ENCODE measurements around the gene SAA4.
"Not testable (repeated sequence)": the region's sequence is repeated elsewhere in the genome, so short reads cannot be mapped to it uniquely, and the experiment has no call there.

Gene SAA4

DNA sequence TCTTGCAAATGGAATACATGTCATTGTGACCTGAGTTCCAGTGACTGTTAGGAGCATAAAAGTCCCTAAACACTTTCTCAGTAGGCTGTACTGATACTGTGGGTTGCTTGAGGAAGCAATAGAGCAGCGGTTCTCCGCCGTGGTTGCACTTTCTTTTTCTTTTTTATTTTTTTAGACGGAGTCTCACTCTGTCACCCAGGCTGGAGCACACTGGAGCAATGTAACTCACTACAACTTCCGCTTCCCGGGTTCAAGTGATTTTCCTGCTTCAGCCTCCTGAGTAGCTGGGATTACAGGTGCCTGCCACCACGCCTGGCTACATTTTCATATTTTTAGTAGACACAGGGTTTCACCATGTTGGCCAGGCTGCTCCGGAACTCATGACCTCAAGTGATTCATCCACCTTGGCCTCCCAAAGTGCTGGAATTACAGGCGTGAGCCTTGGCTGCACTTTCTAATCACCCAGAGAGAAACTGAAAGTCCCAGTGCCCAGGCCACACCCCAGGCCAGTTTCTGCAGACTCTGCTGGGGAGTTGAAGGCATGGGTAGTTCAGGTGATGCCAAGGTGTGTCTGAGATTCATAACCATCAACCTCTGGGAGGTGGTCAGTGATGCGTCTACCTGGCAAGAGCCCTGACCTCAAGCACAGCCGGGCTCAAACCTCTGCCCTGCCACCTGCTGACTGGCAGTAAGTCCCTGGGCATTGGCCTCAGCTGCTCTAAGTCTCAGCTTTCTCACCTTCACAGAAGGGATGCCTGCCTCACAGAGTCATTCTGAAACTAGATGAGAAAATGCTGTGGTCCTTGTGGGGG is 10.0 kb upstream of the SAA4 start:
- DNase-seq, result peak in 2 of 5 experiments; percentile 23 to 84

GRCh38 chr11:18245396-18245795 is 8.8 kb upstream of the SAA4 start:
- no peak for DNase-seq

DNA sequence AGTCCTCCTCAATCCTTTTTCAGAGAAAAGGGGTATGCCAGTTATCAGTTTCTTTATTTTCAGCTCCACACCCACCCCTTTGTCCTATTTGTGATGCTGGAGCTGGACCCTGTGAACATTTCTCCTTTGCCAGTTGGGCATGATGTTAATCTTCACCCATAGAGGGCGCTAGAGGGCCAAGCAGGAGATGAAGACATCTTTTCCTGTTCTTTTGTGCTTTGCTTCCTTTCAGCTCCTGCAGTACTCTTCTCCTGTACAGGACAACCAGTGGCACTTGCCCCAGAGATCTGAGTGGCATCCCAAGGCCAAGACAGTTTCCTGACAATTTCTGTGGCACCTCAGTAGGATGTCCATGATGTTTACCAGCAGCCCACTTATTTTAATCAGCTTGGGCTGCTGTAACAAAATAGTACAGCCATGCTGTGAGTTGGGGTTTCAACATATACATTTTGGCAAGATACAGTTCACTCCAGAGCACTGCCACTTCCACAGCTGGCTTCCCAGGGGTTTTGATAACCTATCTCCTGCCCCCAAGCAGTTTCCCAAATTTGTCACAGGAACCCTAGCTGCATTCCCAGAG is 7.3 kb upstream of the SAA4 start:
- DNase-seq, result peak in 4 of 5 experiments; percentile 27 to 82 (median 40)

DNA sequence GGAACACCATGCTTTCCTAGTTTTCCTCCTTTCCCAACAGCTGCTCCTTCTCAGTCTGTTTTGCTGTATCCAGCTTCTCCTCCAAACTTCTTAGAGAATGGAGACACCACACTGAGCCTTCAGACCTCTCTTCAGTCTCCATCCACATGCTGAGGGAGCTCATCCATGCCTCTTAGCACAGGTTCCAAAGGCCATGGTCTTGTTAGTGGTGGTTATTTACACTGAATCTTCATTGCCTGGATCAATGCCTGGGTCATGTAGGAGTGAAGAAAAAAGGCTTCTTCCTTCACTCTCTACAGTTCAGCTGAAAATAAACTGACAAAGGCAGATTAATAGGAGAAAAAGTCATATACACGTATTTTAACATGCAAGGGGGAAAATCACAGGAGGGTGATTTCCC is 3.1 kb upstream of the SAA4 start:
- no peak for DNase-seq

DNA sequence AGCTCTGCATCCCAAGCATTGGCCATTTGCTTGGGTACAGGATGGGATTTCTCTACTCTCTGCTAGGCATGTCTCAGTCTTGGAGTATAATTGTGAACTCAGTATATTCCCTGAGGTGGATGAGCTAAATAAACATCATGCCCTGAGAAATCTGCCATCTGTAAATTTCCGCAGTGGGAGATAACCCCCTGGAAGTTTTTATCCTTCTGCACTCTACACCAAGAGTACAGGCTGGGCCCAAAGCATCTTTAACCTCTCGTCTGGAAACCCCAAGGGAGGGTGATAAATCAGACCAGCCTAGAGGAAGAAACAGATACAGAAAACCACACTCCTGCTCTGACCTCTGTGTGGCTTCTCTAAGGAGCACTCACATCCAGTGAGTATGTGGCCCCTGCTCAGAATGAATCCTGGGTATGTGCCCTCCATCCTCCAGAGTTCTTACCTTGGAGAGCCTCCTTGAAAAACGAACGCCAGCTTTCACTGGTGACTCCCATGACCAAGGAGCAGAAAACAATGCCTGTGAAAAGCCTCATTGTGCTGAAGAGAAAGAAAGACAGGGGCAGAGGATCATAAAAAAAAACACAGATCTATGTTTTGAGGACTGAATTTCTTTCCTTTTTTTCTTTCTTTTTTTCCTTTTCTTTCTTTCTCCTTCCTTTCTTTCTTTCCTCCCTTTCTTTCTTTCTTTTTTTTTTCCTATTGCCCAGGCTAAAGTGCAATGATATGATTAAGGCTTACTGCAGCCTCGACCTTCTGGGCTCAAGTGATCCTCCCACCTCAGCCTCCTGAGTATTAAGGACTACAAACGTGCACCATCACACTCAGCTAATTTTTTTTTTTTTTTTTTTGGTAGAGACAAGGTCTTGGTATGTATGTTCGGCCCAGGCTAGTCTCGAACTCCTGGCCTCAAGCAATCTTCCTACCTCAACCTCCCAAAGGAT is 938 bp downstream of the SAA4 start:
- no peak for DNase-seq

DNA sequence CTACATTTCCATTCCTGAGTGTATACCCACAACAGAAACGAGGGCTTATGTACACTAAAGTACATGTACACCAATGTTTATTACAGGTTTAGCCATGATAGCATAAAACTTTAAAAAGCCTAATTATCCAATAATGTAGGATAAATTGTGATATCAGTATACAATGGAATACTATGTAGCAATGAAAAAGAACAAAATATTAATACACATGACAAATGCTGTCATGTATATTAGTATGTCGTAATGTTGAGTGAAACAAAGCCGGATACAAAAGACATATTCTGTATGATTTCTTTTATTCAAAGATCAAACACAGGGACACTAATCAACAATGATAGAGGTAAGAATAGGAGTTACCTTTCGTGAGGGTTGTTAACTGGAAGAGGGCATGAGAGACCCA is 2.7 kb downstream of the SAA4 start:
- no peak for DNase-seq

DNA sequence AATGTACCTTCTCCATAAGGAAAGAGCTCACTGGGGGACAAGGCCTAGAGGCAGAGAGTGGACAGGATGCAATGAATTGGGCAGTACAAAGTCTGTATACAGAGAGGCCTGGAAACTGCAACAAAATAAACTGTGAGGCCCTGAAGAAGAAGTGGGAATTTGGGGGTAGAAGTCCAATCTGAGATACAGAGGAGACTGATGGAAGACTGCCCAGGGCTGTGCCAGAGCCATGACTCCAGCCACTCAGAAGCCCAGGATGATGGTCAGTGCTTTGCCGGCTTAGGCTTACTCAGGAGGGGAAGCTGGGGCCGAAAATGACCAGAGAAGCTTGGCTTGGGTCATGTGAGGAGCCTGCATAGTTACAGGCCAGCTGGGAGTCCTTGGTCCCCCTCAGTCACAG is 5.7 kb downstream of the SAA4 start:
- DNase-seq, result no peak

DNA sequence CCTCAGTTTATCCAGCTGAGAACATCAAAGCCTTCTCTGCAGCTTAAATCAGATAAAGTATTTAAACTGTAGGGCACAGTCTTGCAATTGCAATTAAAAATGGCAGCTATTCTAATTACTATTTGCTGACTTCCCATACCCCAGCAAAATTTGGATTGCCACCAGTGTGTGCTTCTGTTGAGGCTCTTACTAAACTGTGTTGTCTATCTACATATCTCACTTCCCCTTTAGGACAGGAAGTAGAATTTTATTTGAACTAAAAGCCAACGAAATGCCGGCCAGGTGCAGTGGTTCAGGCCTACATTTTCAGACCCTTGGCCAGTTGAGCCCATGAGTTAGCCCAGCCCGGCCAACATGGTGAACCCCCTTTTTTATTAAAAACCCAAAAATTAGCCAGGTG is 7.1 kb downstream of the SAA4 start:
- DNase-seq, result no peak

- DNase-seq, result no peak
These were observed 10.7 kb downstream of the SAA4 start for GRCh38 chr11:18225913-18226312.

GRCh38 chr11:18223591-18224387 is 12.8 kb downstream of the SAA4 start:
- DNase-seq, result no peak

GRCh38 chr11:18222814-18223421 is 13.7 kb downstream of the SAA4 start:
- peak in 1 of 5 experiments; percentile 15 for DNase-seq

DNA sequence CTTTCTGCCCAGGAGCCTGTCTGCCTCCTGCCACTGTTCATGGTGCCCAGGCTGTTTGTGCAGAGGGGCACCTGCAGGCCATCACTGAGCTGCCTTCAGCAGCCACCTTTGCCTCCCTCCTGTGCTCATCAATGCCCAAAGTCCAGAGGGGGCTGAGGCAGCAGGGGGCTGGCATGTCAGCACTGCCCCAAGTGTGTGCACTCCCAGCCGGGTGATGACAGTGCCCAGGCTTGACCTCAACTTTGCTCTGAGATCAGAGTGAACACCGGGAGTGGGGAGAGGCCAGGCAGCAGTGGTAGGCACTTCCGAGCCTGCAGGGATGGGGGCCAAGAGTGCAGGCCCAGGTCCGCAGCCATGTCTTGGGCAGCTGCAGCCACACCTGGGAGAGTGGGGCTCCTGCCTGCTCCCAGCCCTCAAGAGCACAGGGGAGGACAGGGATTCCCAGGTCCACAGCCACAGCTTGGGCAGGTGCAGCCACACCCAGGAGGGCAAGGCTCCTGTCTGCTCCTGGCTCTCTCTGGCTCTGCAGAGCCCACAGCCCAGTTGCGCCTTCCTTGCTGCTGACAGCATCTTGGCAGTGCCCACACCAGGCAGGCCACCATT is 15.2 kb downstream of the SAA4 start:
- no peak for DNase-seq

- no peak for DNase-seq
These were observed 27.5 kb downstream of the SAA4 start for GRCh38 chr11:18209058-18209457.

DNA sequence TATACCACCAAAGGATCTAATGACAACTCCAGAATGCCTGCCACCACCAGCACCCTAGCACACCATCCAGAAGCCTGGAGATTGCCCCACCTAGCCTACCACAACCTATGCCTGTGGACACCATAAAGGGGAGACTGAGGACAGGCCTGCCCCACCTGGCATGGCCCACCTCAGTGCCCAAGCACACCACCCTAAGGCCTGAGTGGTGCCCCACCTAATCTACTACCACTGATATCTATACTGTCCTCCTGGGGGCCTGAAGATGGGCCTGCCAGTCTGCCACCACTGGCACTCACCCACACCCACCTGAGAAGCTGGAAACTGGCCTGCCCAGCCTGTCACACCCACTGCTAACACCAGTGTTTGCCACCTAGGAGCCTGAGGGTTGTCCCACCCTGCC is 31.8 kb downstream of the SAA4 start:
- DNase-seq, result no peak

DNA sequence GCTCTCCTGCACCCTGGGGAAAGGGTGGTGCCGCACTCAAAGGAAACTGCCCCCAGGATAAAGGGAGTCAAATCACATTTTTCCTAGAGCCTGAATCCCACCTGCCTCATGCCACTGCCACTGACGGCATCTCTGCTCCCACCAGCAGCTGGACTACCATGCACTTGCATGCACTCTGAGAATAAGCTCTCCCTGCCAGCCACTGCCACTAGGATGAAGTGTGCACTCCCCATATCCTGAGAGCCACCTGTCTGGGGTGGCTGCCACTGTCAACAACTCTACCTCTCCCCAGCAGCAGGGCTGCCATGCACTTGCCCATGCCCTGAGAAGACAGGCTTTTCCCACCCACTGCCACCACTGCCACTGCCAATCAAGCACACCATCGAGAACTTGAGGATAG is 32.4 kb downstream of the SAA4 start:
- DNase-seq, result no peak

DNA sequence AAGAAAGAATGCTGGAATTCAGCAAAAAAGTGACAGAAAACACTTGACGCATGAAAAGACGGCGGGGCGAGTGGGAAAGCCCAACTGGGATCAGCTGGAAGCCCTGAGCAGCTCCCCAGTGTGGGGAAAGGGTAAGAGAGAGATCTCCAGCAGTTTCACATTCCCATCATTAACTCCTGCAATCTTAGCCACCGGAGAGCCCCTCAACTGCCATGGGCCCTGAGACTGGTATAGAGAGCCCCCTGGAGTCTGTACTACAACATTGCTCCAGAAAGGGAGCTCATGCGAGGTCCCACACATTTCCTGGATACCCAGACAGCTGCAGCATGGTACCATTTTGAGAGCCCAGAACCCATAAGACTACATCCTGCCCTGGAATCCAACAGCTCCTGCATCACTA is 32.9 kb downstream of the SAA4 start:
- peak in 1 of 5 experiments; percentile 20 for DNase-seq

DNA sequence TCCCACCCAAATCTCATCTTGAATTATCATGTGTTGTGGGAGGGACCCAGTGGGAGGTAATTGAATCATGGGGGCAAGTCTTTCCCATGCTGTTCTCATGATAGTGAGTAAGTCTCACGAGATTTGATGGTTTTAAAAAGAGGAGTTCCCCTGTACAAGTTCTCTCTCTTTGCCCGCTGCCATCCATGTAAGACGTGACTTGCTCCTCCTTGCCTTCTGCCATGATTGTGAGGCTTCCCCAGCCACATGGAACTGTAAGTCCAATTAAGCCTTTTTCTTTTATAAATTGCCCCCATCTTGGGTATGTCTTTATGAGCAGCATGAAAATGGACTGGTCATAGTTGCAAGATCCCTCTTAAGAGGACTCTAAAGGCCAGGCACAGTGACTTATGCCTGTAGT is 38.9 kb downstream of the SAA4 start:
- DNase-seq, result not testable (repeated sequence)

GRCh38 chr11:18196532-18196931 is 40.1 kb downstream of the SAA4 start:
- DNase-seq, result no peak

DNA sequence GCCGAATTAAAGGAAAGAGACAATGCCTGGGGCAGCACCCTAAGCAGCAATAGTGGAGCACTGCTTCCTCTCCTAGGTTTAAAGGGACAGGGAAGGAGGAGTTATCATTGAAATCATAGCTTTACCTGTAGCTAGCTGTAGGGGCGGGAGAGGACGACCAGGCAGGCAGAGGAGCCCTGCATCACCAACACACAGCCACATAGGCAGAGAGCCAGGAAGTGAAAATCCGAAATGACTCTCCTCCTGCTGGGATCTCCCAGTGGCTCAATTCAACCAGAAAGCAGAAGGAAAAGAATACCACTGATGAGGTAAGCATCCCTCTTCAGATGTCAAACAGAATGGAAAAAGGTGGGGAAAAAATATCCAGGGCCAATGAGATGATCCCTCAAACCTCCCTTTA is 43.6 kb downstream of the SAA4 start:
- no peak for DNase-seq

- no peak for DNase-seq
These were observed 45.2 kb downstream of the SAA4 start for GRCh38 chr11:18191376-18191775.

- DNase-seq, result not testable (repeated sequence)
These were observed 46.9 kb downstream of the SAA4 start for GRCh38 chr11:18189476-18190245.
